HG02610 (cell line): ENCODE data around the gene KRT77.
"Not testable (repeated sequence)": the region's sequence is repeated elsewhere in the genome, so short reads cannot be mapped to it uniquely, and the experiment has no call there.

Experiments used
- ATAC-seq: cut with Tn5 transposase; IDR thresholded peaks from one replicate; pipeline ENCODE4 v1.9.1; 2021; ENCODE audit warnings: mild to moderate bottlenecking, moderate library complexity; ENCODE audit not compliant: unreplicated experiment

The KRT77 gene

GRCh38 chr12:52724384-52724783 lies 21.1 kb upstream of the KRT77 start:
- no peak for ATAC-seq

GRCh38 chr12:52722680-52723079 lies 19.4 kb upstream of the KRT77 start:
- no peak for ATAC-seq

- no peak for ATAC-seq
Measured at GRCh38 chr12:52721838-52722470, 18.6 kb upstream of the KRT77 start.

DNA sequence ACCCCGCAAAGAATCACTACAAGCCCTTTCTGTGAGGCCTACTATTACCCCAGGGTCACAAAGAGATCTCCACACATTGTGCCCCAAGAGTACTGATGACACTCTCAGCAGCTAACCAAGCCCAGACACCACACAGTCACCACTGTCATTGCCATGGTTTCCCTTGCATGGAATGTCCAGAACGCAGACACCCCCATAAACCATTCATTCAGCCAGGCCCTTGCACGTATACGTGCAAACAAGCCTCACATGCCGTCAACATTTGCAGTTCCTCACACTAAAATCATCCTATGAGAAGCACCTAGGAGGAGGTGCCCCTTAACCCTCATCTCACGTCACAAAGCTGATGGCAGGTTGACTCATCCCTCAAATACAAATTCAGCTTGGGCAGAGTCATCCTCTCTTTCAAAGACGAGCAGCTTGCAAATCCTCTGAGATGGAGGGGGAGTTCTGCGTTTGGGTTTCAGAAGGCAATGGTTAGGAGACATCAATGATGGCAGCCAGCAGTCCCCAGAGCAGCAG lies 17.1 kb upstream of the KRT77 start:
- no peak for ATAC-seq

GRCh38 chr12:52716061-52716460 lies 12.7 kb upstream of the KRT77 start:
- ATAC-seq: no peak

DNA sequence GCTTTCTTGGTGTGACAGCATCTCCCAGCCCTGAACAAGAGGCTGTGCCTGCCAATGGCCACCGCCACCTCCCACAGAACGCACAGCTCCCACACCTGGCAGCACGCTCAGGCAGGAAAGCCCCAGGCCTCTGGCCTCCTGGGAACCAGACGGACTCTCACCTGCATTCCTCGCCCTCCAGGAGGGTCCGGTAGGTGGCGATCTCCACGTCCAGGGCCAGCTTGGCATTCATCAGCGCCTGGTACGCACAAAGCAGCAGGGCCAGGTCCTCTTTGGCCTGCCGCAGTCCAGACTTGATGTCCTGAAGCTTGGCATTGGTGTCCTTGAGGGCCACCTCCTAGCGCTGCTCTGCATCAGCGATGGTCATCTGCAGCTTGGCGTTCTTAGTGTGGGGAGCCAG lies 12.1 kb upstream of the KRT77 start:
- ATAC-seq: no peak

- no peak for ATAC-seq
Measured at GRCh38 chr12:52714887-52715281, 11.6 kb upstream of the KRT77 start.

DNA sequence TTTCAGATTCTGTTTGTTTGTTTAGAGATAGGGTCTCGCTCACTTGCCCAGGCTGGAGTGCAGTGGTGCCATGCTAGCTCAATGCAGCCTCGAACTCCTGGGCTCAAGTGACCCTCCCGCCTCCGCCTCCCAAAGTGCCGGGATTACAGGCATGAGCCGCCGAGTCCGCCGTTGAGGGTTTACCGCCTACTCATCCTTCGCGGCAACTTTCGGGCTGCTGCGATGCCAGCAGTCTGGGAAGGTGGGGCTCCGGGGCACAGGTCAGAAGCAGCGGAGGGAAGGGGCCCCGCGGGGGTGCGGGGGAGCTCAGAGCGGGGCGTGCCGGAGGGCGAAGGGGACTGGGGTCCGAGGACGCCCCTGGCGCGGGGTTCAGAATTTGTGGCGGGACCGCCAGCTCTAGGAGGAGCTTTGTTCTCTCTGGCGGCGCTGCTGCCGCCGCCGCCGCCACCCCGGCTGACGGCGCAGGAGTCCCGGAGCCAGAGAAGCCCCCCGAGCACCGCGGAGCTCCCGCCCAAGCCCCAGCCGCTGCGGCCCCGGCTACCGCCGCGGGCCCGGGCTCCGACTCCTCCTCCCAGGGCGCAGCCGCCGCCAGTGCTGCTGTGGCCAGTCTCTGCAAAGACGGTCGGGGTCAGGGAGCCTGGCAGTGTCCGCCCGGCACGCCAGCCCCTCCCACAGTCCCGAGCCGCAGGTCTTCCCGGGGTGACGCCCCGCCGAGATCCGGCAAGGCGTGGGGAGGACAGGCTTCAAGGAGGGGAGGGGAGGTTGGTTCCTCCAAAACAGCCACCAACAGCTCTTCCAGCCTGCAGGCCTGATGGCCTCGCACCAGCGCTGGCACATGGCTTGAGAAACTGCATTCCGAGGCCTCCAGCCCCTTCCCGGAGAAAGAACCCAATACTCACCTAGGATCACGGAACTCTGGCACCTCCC lies 10.9 kb upstream of the KRT77 start:
- no peak for ATAC-seq

GRCh38 chr12:52712122-52712521 lies 8.8 kb upstream of the KRT77 start:
- ATAC-seq: not testable (repeated sequence)

- ATAC-seq: no peak
Measured at GRCh38 chr12:52710730-52711129, 7.4 kb upstream of the KRT77 start.

GRCh38 chr12:52708010-52708409 lies 4.7 kb upstream of the KRT77 start:
- no peak for ATAC-seq

DNA sequence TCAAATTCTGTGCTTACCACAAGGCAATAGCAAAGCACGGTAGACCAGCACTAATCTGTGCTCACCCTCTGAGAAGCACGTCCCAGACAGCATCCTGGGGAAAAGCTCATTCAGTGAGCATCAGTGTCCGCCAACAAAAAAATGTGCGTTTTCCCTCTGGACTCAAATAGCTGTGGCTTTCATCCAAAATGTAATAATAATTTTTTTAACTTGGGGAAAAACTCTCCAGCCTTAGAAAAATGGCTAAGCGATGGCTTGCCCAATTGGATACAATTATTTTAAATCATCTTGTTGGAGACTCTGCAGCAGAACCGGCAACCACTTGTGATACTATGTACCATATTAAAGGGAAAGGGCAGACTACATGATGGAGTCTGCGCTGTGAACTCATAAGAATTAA lies 1.1 kb upstream of the KRT77 start:
- no peak for ATAC-seq

GRCh38 chr12:52703878-52704277 lies 554 bp upstream of the KRT77 start:
- no peak for ATAC-seq

GRCh38 chr12:52702338-52702737 lies 986 bp downstream of the KRT77 start:
- no peak for ATAC-seq

DNA sequence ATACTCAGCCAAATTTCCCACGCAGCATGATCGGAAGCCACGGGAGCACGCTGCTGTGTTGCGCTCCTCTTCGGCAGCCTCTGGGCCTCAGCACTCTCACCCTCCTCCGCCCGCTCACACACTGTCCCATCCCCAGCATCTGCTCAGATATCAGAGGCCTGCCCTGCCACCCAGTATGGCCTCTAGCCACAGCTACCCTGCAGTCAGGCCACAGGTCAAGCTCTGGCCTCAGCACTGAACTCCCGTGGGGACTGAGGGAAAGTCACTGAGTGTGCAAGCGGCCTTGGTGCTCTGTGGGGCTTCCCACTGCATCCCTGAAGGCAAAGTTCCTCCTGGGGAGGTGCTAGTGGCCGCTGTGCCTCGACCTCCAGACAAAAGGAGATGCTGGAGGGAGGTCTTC lies 2.0 kb downstream of the KRT77 start:
- ATAC-seq: no peak

- no peak for ATAC-seq
Measured at GRCh38 chr12:52699960-52700359, 3.4 kb downstream of the KRT77 start.

- ATAC-seq: no peak
Measured at GRCh38 chr12:52699373-52699772, 4.0 kb downstream of the KRT77 start.

DNA sequence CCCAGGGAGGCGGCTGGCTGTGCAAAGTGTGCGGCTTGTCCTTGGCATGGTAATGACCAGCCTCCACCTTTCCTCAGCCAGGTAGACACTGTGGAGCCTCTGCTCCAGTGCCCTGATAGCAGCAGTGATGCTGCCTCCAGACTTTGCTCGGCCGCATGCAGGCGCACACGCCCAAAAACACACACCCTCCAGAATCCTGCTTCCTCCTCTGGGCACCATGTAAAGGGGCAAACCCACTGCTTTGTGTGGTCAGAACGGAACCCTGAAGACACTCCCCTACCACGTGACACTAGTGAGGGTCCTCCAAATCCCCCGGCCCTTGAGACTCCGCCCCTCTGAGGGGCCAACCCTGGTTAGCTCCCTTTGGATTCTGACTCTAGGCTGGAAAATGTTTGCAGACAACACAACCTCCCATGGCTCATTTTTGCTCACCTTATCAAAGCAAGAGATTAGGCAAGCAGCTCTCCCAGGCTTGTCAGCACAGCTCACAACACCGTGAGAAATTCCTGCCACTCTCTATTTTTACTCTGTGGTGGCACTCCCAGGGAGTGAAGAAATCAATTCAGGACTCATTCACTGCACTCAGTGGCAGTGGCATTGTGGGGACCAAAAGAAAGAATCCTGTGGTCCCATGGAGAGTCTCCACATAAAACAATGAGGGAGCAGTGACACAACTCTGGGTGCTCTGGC lies 4.5 kb downstream of the KRT77 start:
- no peak for ATAC-seq

DNA sequence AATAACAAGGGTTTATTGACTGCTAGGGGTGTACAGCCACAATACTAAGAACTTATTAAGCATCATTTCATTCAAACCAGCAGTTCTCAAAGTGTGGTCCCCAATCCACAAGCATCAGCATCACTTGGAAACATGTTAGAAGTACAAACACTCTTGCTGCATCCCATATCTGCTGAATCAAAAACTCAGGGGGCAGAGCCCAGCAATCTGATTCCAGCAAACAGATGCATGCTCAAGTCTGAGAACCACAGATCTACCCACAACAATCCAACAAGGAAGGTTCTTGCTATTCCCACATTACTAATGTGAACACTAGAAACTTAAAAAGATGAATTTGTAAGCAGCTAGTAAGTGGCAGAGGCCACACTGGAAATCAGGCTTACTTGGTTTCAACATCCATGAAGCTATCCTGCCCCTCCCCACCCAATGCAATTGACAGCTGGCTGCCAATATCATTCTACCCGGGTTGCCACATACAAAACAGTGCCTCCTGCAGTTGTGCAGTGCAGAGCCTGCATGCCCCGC lies 6.2 kb downstream of the KRT77 start:
- ATAC-seq: no peak

- ATAC-seq: no peak
Measured at GRCh38 chr12:52696588-52696987, 6.7 kb downstream of the KRT77 start.

DNA sequence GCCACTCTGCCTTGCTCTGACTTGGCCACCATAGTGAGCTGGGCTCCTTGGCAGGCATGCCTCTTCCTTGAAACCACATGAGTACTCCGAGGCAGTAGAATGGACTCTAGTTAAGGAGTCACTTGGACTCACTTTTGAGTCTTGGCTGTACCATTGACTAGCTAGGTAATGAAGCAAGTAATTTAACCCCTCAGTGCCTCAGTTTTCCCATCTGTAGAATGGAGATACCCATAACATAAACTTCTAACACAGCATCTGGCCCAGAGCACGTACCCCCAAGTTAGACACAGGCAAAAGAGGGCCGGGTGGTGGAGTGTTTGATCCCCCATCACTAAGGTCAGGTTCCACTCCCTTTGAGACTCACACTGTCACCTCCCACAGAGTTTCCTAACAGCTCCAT lies 8.3 kb downstream of the KRT77 start:
- ATAC-seq: no peak
